Measurements from ENCODE around the gene PKN2.

DNA sequence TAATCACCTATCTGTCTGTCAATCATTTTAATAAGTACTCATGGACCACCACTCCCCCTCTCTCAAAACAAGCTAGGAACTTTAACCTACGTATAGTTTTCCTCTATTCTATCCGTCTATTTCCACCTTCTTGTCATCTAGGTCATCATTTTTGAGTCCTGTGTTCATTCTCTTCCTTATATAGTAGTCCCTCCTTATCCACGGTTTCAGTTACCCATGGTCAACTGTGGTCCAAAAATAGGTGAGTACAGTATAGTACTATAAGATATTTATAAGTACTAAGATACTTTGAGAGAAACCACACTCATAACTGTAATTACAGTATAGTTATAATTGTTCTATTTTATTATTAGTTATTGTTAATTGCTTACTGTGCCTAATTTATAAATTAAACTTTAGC, 7.5 kb downstream of the PKN2 start:
- no peak for TF ChIP-seq TARDBP (IDR thresholded peaks at IDR 0.05)
- TF ChIP-seq FOXK2 (IDR thresholded peaks at IDR 0.05) = no peak
- TF ChIP-seq SUZ12 (IDR thresholded peaks at IDR 0.05) = no peak
- TF ChIP-seq FOXA1 (IDR thresholded peaks at IDR 0.05) = no peak
- no peak for TF ChIP-seq SP1 (IDR thresholded peaks at IDR 0.05)
- TF ChIP-seq FOXM1 (IDR thresholded peaks at IDR 0.05; ENCODE audit: borderline replicate concordance) = no peak
- TF ChIP-seq ELF4 (IDR thresholded peaks at IDR 0.05) = no peak
- TF ChIP-seq L3MBTL2 (conservative IDR thresholded peaks at IDR 0.05) = no peak
- TF ChIP-seq HDGF (IDR thresholded peaks at IDR 0.05; ENCODE audit: borderline replicate concordance) = no peak
- no peak for TF ChIP-seq NFRKB (IDR thresholded peaks at IDR 0.05)
- TF ChIP-seq ARNT (IDR thresholded peaks at IDR 0.05) = no peak
- TF ChIP-seq ZNF384 (IDR thresholded peaks at IDR 0.05) = no peak
- no peak for TF ChIP-seq LEF1 (IDR thresholded peaks at IDR 0.05; ENCODE audit: borderline replicate concordance)
